HepG2 (cell line): ENCODE measurements around the gene ARHGEF12. TPM values are rescaled to one million over a fixed set of nuclear protein-coding genes. Genes with fewer than 3 reads are reported as not detected.

ENCODE experiments used
- ATAC-seq: fragments of 200-7000 bp; cut with Tn5 transposase; 3 replicates; pipeline ENCODE4 v1.9.1; 2020; ENCODE audit warnings: mild to moderate bottlenecking, moderate library complexity
- BruUV-seq: library from RNA; stranded (reverse); fragments of 400-500 nt; replicated peaks from 2 replicates; lab custom pipeline; 2021; lab: Mats Ljungman, UMichigan
- CTCF ChIA-PET: fragments of 300-600 bp; formaldehyde crosslinking; extraction: SDS; loops from one replicate; lab custom pipeline; 2021; ENCODE audit warnings: low total read pairs, inconsistent platforms, low intra/inter-chr PET ratio; lab: Yijun Ruan, JAX
- POLR2A ChIA-PET: fragments of 350-600 bp; sonication (Branson Sonifier 250); formaldehyde crosslinking; loops from one replicate; lab custom pipeline; 2020; ENCODE audit warnings: antibody characterized with exemption, inconsistent platforms; lab: Yijun Ruan, JAX
- DNase-seq: peaks from one replicate; pipeline ENCODE4 v3.0.0-alpha.2; 2015; ENCODE audit warnings: low spot score
- FAIRE-seq: peaks from 3 replicates; lab custom pipeline; 2011; peaks lifted over from hg19 to GRCh38; lab: Jason Lieb, UNC
- H2AFZ ChIP-seq: one replicate; pipeline ENCODE4 v1.6.1; 2011; ENCODE audit warnings: low read length, inconsistent platforms
- H3K27ac ChIP-seq: fragments of 300-600 bp; 3 replicates; pipeline ENCODE4 v1.8.0; 2011; ENCODE audit warnings: mixed run types, mild to moderate bottlenecking, mixed read lengths, low read length, inconsistent platforms; ENCODE audit not compliant: insufficient read depth; ENCODE audit errors: extremely low read length
- H3K27me3 ChIP-seq, 2 experiments: fragments of 200-600 bp in 1 of 2; 2 replicates in 1 of 2; 3 replicates in 1 of 2; pipeline versions ENCODE4 v1.6.0 to v1.8.0; 2011; ENCODE audit warnings: low read length in 2 of 2, mild to moderate bottlenecking in 2 of 2, moderate library complexity in 2 of 2, inconsistent platforms in 1 of 2; ENCODE audit not compliant: insufficient read depth in 2 of 2, control insufficient read depth in 1 of 2
- H3K36me3 ChIP-seq, 2 experiments: fragments of 200-600 bp in 1 of 2; replicated peaks in 1 of 2; 2 replicates in 1 of 2; 3 replicates in 1 of 2; pipeline versions ENCODE4 v1.5.1 to v1.8.0; 2011; ENCODE audit warnings: low read length in 2 of 2, inconsistent platforms in 1 of 2; ENCODE audit not compliant: insufficient read depth in 2 of 2, control insufficient read depth in 1 of 2
- H3K4me1 ChIP-seq: 2 replicates; pipeline ENCODE4 v1.5.1; 2012; ENCODE audit warnings: low read length, inconsistent platforms; ENCODE audit not compliant: insufficient read depth
- H3K4me2 ChIP-seq: 2 replicates; pipeline ENCODE4 v1.6.0; 2011; ENCODE audit warnings: low read depth, low read length, inconsistent platforms
- H3K4me3 ChIP-seq, 3 experiments: fragments of 200-600 bp in 1 of 3; sonication (generic), shearing (Covaris generic) in 1 of 3; replicated peaks in 1 of 3; 2 replicates each; pipeline ENCODE4 v1.5.1; 2011 to 2016; ENCODE audit warnings: low read length in 3 of 3, inconsistent platforms in 2 of 3, low read depth in 2 of 3, mild to moderate bottlenecking in 2 of 3, control low read depth in 1 of 3, mixed read lengths in 1 of 3; ENCODE audit not compliant: insufficient read depth in 1 of 3
- H3K79me2 ChIP-seq: one replicate; pipeline ENCODE4 v1.6.1; 2011; ENCODE audit warnings: low read length, inconsistent platforms; ENCODE audit not compliant: insufficient read depth
- H3K9ac ChIP-seq: 2 replicates; pipeline ENCODE4 v1.6.0; 2011; ENCODE audit warnings: mild to moderate bottlenecking, low read depth, low read length, inconsistent platforms; ENCODE audit not compliant: insufficient read depth
- H3K9me3 ChIP-seq: 2 replicates; pipeline ENCODE4 v1.5.1; 2012; ENCODE audit warnings: mild to moderate bottlenecking, low read length
- H4K20me1 ChIP-seq: 2 replicates; pipeline ENCODE4 v1.6.0; 2011; ENCODE audit warnings: inconsistent platforms, mild to moderate bottlenecking, low read length, moderate library complexity; ENCODE audit not compliant: insufficient read depth
- ATRX ChIP-seq: sonication (generic); formaldehyde crosslinking; IDR thresholded peaks from 2 replicates; pipeline ENCODE4 v1.4.0; 2020; ENCODE audit warnings: missing genetic modification reagents, borderline replicate concordance
- CEBPG ChIP-seq: IDR thresholded peaks from 2 replicates; pipeline ENCODE4 v1.6.1; 2016
- CREM ChIP-seq, 2 experiments: sonication (generic) in 1 of 2; formaldehyde crosslinking in 1 of 2; IDR thresholded peaks; 2 replicates each; pipeline versions ENCODE4 v1.4.0 to v1.6.1; 2016 to 2020; ENCODE audit warnings: antibody characterized with exemption in 1 of 2, mild to moderate bottlenecking in 1 of 2, missing genetic modification reagents in 1 of 2
- EP300 ChIP-seq, 3 experiments: sonication (generic) in 1 of 3; formaldehyde crosslinking in 1 of 3; IDR thresholded peaks; 2 replicates each; pipeline versions ENCODE4 v1.5.1 to v1.6.1; 2011 to 2020; ENCODE audit warnings: low read depth in 2 of 3, low read length in 2 of 3, borderline replicate concordance in 1 of 3, improper control_type of control experiment in 1 of 3, mild to moderate bottlenecking in 1 of 3, missing genetic modification reagents in 1 of 3, moderate library complexity in 1 of 3
- MBD4 ChIP-seq: IDR thresholded peaks from 2 replicates; pipeline ENCODE4 v1.6.1; 2012; ENCODE audit warnings: low read length, inconsistent platforms, borderline replicate concordance
- MLLT10 ChIP-seq: sonication (generic); formaldehyde crosslinking; IDR thresholded peaks from 2 replicates; pipeline ENCODE4 v1.4.0; 2020; ENCODE audit warnings: missing genetic modification reagents
- SMC3 ChIP-seq: IDR thresholded peaks from 2 replicates; pipeline ENCODE4 v1.6.1; 2011; ENCODE audit warnings: low read length, improper control_type of control experiment
- SRSF1 ChIP-seq: fragments of 200-400 bp; formaldehyde crosslinking; optimal IDR thresholded peaks from 2 replicates; pipeline ENCODE3; 2017; ENCODE audit warnings: mild to moderate bottlenecking, low read depth, low read length, moderate library complexity
- ZNF335 ChIP-seq: sonication (generic); formaldehyde crosslinking; IDR thresholded peaks from 2 replicates; pipeline ENCODE4 v1.4.0; 2020; ENCODE audit warnings: missing genetic modification reagents
- ZNF446 ChIP-seq: sonication (generic); formaldehyde crosslinking; IDR thresholded peaks from 2 replicates; pipeline ENCODE4 v1.5.0; 2020; ENCODE audit warnings: mild to moderate bottlenecking, missing genetic modification reagents
- WGBS: methylation state at CpG from one replicate; pipeline ENCODE4 v1.1.6; 2017; ENCODE audit warnings: low lambda C conversion rate; 5-methylcytosine and 5-hydroxymethylcytosine counted together
- in situ Hi-C: cut with HindIII; loops from 2 replicates; pipeline ENCODE4 v1.10.0; 2017; ENCODE audit warnings: low pct_unique_long_range_greater_than_20kb; ENCODE audit not compliant: extremely low pct_ligation_motif_present
- intact Hi-C: fragments of 100-400 bp; cut with micrococcal nuclease; formaldehyde crosslinking; loops from one replicate; pipeline ENCODE4 v1.10.0; 2022; ENCODE audit not compliant: unreplicated experiment
- polyA plus RNA-seq, 8 experiments: library from polyadenylated mRNA; depleted of rRNA in 3 of 8; stranded (reverse) in 7 of 8; unstranded in 1 of 8; fragments of >200 nt; fragmentation: Illumina TruSeq in 4 of 8; extraction: Trizol in 4 of 8; gene quantifications; 2 replicates each; pipeline versions ENCODE4 v1.2.1 to v1.2.3, GENCODE V29; 2011 to 2016; ENCODE audit warnings: low read depth in 4 of 8, missing spikeins in 1 of 8, mixed read lengths in 1 of 8; ENCODE audit not compliant: insufficient read depth in 1 of 8
- total RNA-seq, 5 experiments: library from RNA; depleted of rRNA; stranded (reverse); fragments of >200 nt; fragmentation: Illumina TruSeq; extraction: Trizol; gene quantifications; 2 replicates each; pipeline ENCODE4 v1.2.3, GENCODE V29; 2016; ENCODE audit warnings: low read depth in 1 of 5
- TF ChIP-seq, protein P1 (sequence below): sonication (generic); formaldehyde crosslinking; IDR thresholded peaks from 2 replicates; pipeline ENCODE4 v1.8.0; 2022; ENCODE audit warnings: missing genetic modification reagents, mild to moderate bottlenecking, inconsistent platforms, borderline replicate concordance
- TF ChIP-seq, protein P2 (sequence below): sonication (generic); formaldehyde crosslinking; IDR thresholded peaks from 2 replicates; pipeline ENCODE4 v1.4.0; 2020; ENCODE audit warnings: missing genetic modification reagents
- TF ChIP-seq, protein P3 (sequence below): sonication (generic); formaldehyde crosslinking; IDR thresholded peaks from 2 replicates; pipeline ENCODE4 v1.4.0; 2020; ENCODE audit warnings: missing genetic modification reagents

Gene ARHGEF12
- total and polyA plus RNA-seq, 2 of the 13 experiments (the other 11 are each of a cell fraction or from before 2014, with no cell fraction given) = 17.9 to 54.4 TPM

DNA sequence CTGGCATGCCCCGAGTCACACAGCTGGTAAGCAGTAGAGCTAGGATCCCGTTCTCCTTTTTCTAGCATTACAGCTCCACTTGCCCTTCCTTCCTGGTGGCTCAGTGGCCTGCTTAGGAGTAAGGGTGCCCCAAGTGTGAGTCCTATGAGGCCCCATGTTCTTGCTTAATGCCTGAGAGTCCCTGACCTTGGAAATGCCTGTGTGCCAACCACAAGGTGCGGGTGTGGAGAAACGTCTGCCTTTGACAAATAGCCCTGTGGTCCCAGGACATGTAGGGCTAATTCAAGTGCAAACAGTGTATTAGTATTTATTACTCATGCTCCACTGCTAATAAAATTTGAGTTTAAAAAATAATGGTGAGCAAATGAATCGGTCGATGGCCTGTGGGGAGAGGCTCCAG, 193.7 kb downstream of the ARHGEF12 start:
- ChIA-PET CTCF (no interaction called here), POLR2A (no interaction called here)
- H3K9ac ChIP-seq = no peak overlapping the region
- no peaks in the 10 kb centered on the region for H3K9me3 ChIP-seq
- peaks cover 28% of the 10 kb centered on the region for H3K4me1 ChIP-seq
- WGBS = 17% methylated on average over 6 of the region's 6 CpGs
- no peak overlapping the region for H2AFZ ChIP-seq
- intact Hi-C loops (no loop called here), in situ Hi-C loops (no loop called here)
- TF ChIP-seq, protein P1, sequence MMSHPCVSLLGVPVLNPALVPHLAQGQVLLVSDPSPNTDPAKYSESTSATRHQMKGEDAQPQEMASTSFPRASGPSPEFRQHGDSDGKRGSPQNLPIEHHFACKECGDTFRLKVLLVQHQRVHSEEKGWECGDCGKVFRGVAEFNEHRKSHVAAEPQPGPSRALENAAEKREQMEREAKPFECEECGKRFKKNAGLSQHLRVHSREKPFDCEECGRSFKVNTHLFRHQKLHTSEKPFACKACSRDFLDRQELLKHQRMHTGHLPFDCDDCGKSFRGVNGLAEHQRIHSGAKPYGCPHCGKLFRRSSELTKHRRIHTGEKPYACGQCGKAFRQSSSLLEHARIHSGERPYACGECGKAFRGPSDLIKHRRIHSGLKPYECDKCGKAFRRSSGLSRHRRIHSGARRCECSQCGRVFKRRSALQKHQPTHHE = no peak
- TF ChIP-seq MBD4 (no peak), SMC3 (no peak), CEBPG (CRISPR knock-in tag) (no peak), ZNF446 (CRISPR knock-in tag) (no peak), MLLT10 (no peak), CREM (IDR thresholded peaks at IDR 0.05) (no peak), CREM (CRISPR knock-in tag; IDR thresholded peaks at IDR 0.05) (no peak), EP300 (IDR thresholded peaks at IDR 0.05; ENCODE audit: low read depth in 2 of 2, low read length in 2 of 2) (no peak), EP300 (CRISPR knock-in tag; IDR thresholded peaks at IDR 0.05; ENCODE audit: borderline replicate concordance) (no peak), ZNF335 (CRISPR knock-in tag) (no peak), SRSF1 (no peak), ATRX (CRISPR knock-in tag) (no peak)
- TF ChIP-seq, protein P2, sequence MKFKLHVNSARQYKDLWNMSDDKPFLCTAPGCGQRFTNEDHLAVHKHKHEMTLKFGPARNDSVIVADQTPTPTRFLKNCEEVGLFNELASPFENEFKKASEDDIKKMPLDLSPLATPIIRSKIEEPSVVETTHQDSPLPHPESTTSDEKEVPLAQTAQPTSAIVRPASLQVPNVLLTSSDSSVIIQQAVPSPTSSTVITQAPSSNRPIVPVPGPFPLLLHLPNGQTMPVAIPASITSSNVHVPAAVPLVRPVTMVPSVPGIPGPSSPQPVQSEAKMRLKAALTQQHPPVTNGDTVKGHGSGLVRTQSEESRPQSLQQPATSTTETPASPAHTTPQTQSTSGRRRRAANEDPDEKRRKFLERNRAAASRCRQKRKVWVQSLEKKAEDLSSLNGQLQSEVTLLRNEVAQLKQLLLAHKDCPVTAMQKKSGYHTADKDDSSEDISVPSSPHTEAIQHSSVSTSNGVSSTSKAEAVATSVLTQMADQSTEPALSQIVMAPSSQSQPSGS (CRISPR knock-in tag) = no peak
- TF ChIP-seq, protein P3, sequence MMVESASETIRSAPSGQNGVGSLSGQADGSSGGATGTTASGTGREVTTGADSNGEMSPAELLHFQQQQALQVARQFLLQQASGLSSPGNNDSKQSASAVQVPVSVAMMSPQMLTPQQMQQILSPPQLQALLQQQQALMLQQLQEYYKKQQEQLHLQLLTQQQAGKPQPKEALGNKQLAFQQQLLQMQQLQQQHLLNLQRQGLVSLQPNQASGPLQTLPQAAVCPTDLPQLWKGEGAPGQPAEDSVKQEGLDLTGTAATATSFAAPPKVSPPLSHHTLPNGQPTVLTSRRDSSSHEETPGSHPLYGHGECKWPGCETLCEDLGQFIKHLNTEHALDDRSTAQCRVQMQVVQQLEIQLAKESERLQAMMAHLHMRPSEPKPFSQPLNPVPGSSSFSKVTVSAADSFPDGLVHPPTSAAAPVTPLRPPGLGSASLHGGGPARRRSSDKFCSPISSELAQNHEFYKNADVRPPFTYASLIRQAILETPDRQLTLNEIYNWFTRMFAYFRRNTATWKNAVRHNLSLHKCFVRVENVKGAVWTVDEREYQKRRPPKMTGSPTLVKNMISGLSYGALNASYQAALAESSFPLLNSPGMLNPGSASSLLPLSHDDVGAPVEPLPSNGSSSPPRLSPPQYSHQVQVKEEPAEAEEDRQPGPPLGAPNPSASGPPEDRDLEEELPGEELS = no peak
- no peaks in the 10 kb centered on the region for H3K36me3 ChIP-seq
- H3K4me2 ChIP-seq = no peak overlapping the region
- H4K20me1 ChIP-seq = no peaks in the 10 kb centered on the region
- DNase-seq = no peak
- no peak for FAIRE-seq
- BruUV-seq = no TSS peak
- no peaks in the 10 kb centered on the region for H3K79me2 ChIP-seq
- no peak overlapping the region for H3K27ac ChIP-seq
- peaks cover 0 to 33% of the 10 kb centered on the region in 2 experiments; a peak in 3 of 5 replicates for H3K27me3 ChIP-seq
- H3K4me3 ChIP-seq = no peak overlapping the region
- no peak for ATAC-seq
